HG03469 (cell line): ENCODE results near the gene KRT31.
"Not testable (repeated sequence)": the region's sequence is repeated elsewhere in the genome, so short reads cannot be mapped to it uniquely, and the experiment has no call there.

Experiments
- ATAC-seq: cut with Tn5 transposase; IDR thresholded peaks from one replicate; pipeline ENCODE4 v1.9.1; 2021; ENCODE audit warnings: mild to moderate bottlenecking, moderate library complexity, moderate number of reproducible peaks; ENCODE audit not compliant: unreplicated experiment

The KRT31 gene

GRCh38 chr17:41347869-41348760, 49.3 kb downstream of the KRT31 start:
- ATAC-seq, result no peak

- ATAC-seq, result not testable (repeated sequence)
These were observed 51.0 kb downstream of the KRT31 start for GRCh38 chr17:41346421-41346820.

GRCh38 chr17:41345992-41346391, 51.4 kb downstream of the KRT31 start:
- no peak for ATAC-seq
